Epidermal melanocyte (primary cell): ENCODE measurements around the gene ITGAE.
"Not testable (repeated sequence)": the region's sequence is repeated elsewhere in the genome, so short reads cannot be mapped to it uniquely, and the experiment has no call there.

Source experiments
- DNase-seq: peaks from one replicate; pipeline ENCODE4 v3.0.0; 2011; ENCODE audit warnings: low spot score; ENCODE audit not compliant: insufficient read length

The ITGAE gene

DNA sequence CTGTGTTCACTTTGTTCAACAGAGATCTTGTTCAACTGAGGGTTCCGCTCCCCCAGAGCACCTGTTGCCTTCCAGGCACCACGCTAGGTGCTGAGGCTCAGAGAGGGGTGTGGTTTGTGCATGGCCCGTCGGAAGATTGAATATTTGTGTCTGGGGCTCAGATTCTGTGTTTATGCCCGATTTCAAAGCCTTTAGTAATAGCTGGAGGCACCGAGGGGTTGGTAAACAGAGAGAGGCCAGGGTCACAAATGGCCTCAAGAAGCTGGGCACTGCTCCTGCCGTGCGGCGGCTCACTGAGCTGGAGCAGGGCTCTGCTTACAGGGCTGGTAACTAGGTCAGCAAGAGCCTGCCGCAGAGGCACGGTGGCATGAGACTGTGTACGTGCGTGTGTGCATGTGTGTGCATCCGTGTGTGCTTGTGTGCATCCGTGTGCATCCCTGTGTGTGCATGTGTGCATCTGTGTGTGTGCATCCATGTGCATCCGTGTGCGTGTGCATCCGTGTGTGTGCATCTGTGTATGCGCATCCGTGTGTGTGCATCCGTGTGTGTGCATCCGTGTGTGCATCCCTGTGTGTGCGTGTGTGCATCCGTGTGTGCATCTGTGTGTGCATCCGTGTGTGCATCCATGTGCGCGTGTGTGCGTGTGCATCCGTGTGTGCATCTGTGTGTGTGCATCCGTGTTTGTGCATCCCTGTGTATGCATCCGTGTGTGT is 5.4 kb downstream of the ITGAE start:
- DNase-seq: no peak

DNA sequence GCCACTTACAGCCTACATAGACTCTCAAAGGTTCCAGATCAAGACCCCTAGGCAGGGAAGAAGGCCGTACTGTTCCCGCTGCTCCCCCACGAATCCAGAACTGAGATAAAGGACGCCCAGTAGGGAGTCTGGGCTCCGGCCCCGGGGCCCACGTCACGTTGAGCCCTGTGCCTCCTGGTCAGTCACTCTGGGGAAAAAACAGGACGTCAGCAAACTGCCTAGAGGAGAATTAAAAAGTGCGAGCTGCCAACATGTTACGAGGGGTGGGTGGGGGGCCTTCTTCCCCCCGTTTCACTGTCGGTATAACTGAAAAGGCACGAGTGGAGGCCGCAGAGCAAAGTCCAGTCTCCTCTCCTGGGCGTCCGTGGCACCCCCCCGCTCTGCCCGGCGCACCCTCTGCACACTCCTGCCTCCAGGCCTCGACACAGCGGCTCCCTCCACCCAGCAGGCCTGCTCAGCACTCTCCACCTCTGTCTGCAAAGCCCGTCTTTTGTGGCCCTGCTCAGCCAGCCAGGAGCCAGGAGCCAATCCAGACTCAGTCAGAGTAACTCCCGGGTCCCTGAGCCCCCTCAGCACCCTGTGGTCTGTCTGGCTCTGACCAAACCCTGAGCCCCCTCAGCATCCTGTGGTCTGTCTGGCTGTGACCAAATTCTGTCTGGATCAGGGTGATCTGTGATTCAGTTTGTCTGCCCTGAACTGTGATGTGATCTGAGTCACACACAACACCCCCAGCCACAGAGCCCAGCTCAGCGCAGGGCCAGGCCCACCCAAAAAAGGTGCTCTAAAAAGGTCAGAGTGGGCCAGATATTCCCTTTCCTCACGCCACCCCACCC is 6.2 kb downstream of the ITGAE start:
- no peak for DNase-seq

- not testable (repeated sequence) for DNase-seq
Measured at GRCh38 chr17:3794152-3794551, 6.8 kb downstream of the ITGAE start.

DNA sequence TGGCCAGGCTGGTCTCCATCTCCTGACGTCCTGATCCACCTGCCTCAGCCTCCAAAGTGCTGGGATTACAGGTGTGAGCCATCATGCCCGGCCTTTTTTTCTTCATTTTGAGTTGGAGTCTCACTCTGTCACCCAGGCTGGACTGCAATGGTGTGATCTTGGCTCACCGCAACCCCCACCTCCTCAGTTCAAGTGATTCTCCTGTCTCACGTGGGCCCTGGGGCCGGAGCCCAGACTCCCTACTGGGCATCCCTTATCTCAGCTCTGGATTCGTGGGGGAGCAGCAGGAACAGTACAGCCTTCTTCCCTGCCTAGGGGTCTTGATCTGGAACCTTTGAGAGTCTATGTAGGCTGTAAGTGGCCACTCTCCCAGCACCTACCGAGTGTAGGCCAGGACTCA is 7.7 kb downstream of the ITGAE start:
- DNase-seq: not testable (repeated sequence)

DNA sequence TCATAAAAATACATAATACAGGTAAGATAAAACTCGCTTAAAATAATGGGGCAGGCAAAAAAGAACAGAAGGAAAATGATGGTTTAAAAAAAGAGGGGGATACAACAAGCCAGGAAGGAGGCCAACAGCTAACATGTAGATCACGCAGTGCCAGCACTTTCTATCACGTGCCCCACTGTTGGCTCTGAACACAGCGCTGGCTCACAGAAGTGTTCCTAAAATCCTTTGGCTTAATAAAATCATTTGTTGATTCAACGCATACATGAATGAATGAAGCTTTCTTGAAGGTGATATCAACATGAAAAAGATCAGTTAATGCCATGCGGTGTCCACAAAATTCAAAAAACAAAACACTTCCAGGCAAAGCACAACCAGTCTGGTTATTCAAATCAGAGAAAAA is 8.5 kb downstream of the ITGAE start:
- no peak for DNase-seq

DNA sequence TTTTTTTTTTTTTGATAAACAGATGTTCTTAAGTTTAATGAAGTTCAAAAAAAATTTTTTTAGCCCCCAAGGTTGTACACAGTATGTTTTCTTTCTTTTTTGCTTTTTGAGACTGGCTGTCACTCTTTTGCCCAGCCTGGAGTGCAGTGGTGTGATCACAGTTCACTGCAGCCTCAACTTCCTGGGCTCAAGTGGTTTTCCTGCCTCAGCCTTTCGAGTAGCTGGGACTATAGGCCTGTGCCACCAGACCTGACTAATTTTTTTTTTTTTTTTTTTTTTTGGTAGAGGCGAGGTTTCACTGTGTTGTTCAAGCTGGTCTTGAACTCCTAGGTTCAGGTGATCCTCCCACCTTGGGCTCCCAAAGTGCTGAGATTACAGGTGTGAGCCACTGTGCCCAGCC is 12.8 kb downstream of the ITGAE start:
- DNase-seq: no peak

GRCh38 chr17:3785323-3785722 is 15.7 kb downstream of the ITGAE start:
- DNase-seq: not testable (repeated sequence)

DNA sequence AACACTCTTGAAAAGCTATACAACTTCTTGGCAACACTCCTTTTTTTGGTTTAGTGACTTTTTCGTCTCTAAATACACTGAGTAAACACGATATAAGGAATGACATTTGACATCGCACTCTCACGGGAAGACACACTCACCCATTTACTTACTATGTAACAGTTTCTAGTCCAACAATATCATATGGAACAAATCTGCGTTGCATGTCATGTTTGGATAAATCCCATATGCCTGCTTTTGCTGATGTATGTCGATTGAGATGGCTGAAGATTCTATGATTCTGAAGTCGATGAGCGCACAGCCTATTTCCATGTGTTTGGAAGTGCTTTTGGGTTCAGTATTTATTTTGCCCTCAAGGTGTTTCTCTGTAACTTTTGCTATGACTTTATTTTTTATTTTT is 18.2 kb downstream of the ITGAE start:
- DNase-seq: no peak

DNA sequence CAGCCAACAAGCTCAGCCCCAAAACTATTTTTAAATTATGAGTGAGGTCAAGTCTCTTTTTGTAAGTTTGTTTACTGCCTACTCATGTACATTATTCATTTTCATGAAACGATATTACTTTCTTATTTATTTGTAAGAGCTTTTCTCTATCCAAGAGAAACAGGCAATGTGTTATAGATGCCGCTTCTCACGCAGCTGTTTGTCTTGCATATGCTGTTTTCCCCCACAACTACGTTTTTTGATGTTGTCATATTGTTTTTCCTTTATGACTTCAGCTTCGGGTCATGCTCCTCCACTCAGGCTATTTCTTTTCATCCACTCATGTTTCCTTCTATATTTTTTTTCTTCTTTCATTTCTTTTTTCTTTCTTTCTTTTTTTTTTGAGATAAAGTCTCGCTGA is 20.0 kb downstream of the ITGAE start:
- DNase-seq: no peak

DNA sequence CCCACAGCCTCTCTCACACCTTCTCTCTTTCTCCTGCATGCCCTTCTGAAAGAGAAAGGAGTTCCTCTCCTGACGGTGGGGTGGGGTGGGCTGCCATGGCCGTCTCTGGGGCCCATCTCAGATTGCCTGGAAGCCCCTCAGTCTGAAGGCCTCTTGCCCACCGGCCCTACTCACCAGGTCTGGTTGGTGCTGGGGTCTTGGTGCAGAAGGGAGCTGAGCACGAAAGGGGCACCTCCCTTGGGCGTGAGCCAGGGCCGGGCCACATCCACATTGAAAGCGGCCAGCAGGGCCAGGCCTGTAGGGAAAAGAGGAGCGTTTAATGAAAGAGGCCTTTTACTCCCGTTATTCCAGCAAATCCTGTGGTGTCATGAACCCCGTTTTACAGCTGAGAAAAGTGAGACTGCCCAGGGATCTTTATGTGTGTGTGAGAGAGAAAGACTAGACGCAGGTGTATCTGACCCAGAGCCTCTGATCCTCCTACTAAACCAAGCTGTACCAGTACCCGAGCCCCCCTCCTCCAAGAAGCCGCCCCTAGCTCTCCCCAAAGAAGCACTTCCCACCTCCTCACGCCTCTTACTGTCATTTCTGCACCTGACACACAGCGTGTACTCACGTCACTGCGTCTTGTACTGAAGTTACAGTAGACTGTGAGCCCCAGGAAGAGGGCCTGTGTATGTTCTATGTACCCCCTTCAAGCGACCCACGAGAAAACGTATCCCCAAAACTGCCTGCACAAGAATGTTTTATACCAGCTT is 23.4 kb downstream of the ITGAE start:
- no peak for DNase-seq

GRCh38 chr17:3773966-3774365 is 27.0 kb downstream of the ITGAE start:
- no peak for DNase-seq

- DNase-seq: no peak
Measured at GRCh38 chr17:3773511-3773910, 27.5 kb downstream of the ITGAE start.

DNA sequence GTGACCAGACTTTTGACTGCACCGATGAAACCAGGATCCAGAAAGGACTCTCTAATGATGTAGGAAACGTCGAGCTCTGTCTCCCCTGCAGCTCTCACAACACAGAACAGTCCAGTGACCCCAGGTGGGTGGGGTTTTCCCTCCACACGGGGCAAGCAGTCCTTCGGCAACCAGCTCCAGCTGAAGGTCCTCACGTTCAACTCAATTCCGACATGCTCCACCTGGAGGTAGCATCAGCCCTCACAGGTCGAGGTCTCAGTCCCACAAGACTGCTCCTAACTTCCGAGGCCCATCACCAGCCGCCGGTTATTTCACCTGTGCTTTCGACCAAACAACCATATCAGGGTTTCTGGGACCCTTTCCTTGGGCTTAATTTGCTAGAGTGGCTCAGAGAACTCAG is 28.2 kb downstream of the ITGAE start:
- no peak for DNase-seq

DNA sequence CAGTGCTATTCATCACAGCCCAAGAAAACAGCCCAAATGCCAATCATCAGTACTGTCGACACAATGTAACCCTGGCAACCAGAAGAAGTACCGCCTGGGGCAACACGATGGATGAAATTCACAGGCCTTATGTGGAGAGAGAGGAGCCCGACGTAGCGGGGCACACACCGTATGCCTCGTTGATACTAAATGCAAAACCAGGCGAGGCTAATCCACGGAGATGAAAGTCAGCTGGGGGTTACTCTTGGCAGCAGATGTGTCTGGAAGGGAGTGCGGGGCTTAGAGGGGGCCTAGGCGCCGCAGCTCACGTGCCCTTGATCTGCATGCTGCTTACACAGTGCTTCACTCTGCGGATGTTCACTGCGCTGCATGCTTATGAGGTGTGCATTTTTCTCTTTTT is 29.8 kb downstream of the ITGAE start:
- no peak for DNase-seq

DNA sequence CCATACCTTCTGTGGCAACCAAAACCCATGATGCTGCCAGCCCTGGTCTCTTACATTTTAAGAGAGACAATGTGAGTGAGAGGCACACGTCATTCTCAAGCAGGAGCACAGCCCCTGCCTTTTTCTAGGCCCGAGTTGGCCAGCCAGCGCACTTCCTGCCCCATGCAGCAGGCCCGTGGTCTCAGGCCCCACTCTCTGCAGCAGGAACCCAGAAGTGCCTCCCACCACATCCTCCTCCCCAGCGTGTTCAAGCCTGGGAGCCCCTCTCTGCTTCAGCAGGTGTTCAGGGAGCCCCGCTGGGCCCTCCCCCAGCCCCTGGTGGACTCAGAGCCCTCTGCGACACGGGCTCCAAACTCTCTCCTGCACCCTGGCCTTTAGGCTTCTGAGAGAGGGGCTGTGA is 30.5 kb downstream of the ITGAE start:
- DNase-seq: no peak

DNA sequence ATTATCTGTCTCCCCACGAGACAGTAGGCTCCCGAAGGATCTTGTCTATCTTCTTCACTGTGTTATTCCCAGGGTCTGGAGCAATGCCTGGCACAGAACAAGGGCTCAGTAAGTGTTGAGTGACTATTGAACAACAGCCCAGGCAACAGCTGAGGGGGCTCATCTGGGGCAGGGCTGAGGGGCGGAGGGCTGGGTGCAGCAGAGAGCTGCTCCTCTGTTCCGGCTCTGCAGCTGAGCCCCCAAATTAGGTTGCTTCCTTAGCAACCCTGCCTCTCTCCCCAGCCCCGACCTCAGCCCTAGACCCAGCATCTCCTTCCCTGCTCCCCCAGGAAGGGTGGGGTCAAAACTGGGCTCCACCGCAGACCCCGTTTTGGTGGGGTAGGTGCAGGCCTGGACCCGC is 32.2 kb downstream of the ITGAE start:
- no peak for DNase-seq

DNA sequence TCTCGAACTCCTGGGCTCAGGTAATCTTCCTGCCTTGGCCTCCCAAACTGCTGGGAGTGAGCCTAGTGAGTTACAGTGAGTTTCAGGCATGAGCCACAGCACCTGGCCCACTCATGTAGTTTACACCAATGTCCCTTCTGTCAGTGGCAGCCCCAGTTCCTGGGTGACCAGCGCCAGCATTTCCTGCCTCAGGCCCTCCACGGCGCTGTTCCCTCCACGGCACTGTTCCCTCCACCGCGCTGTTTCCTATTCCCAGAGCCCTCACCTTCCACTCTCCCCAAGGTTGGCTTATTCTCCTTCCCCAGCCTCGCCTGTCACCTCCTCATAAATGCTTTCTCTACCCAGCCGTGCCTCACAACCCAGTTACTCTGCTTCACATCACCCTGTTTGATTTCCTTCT is 32.6 kb downstream of the ITGAE start:
- no peak for DNase-seq

GRCh38 chr17:3766779-3767178 is 34.2 kb downstream of the ITGAE start:
- no peak for DNase-seq

DNA sequence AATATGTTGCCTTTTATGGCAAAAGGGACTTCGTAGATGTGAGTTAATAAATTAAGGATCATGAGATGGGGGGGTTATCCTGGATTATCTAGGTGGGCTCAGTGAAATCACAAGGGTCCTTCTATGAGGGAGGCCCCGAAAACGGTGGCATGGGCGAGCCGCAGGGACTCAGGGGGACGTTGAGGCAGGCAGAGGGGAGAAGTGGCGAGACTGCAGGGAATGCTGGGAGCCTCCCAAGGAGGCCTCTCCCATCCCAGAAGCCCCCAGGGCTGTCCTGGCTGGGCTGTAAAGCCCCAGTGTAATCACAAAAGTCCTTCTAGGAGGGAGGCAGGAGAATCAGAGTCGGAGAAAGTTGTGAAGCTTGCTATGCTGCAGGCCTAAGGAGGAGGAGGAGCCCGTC is 35.0 kb downstream of the ITGAE start:
- no peak for DNase-seq

GRCh38 chr17:3763777-3764170 is 37.2 kb downstream of the ITGAE start:
- DNase-seq: no peak

- DNase-seq: no peak
Measured at GRCh38 chr17:3762922-3763776, 37.8 kb downstream of the ITGAE start.
